Activated B cell treated with CpG ODN at 0.5 μM for 24 hours (primary cell): ENCODE measurements around the gene ALG9. TPM values are rescaled to one million over a fixed set of nuclear protein-coding genes. Genes with fewer than 3 reads are reported as not detected.

Experiments used
- ATAC-seq: fragments of 200-7000 bp; cut with Tn5 transposase; one replicate; pipeline ENCODE4 v1.10.0; 2021; ENCODE audit warnings: low read depth, mild to moderate bottlenecking, moderate library complexity
- CTCF ChIA-PET: fragments of 350-600 bp; sonication (Branson Sonifier 250); formaldehyde crosslinking; loops from one replicate; lab custom pipeline; 2021; ENCODE audit warnings: antibody characterized with exemption; lab: Charles Lee
- POLR2A ChIA-PET: fragments of 350-600 bp; sonication (Branson Sonifier 250); formaldehyde crosslinking; loops from one replicate; lab custom pipeline; 2021; ENCODE audit warnings: antibody characterized with exemption; lab: Charles Lee
- DNase-seq: peaks from one replicate; pipeline ENCODE4 v3.0.0; 2022
- H3K27ac Mint-ChIP-seq: one replicate; pipeline ENCODE4 v1.8.0; 2020; ENCODE audit warnings: mixed read lengths
- H3K27me3 Mint-ChIP-seq: one replicate; pipeline ENCODE4 v1.8.0; 2021; ENCODE audit warnings: mixed read lengths
- H3K36me3 Mint-ChIP-seq: one replicate; pipeline ENCODE4 v1.8.0; 2021; ENCODE audit warnings: low read depth, mixed read lengths
- H3K4me1 Mint-ChIP-seq: one replicate; pipeline ENCODE4 v1.8.0; 2021; ENCODE audit warnings: mixed read lengths
- H3K4me3 Mint-ChIP-seq: one replicate; pipeline ENCODE4 v1.8.0; 2020; ENCODE audit warnings: mild to moderate bottlenecking, mixed read lengths
- H3K9me3 Mint-ChIP-seq: one replicate; pipeline ENCODE4 v1.8.0; 2020; ENCODE audit warnings: mixed read lengths
- intact Hi-C: fragments of 100-400 bp; cut with micrococcal nuclease; formaldehyde crosslinking; loops from one replicate; pipeline ENCODE4 v1.15.1; 2024
- total RNA-seq: library from RNA; stranded (reverse); gene quantifications from 2 replicates; pipeline ENCODE4 v1.2.3, GENCODE V29; 2022
- TF ChIP-seq, protein P1 (sequence below): fragments of 200-600 bp; IDR thresholded peaks from one replicate; pipeline ENCODE4 v1.8.0; 2022; ENCODE audit warnings: antibody characterized with exemption, mild to moderate bottlenecking

The ALG9 gene
- total RNA-seq, 1 donor from 2014 or later = 20.1 TPM

DNA sequence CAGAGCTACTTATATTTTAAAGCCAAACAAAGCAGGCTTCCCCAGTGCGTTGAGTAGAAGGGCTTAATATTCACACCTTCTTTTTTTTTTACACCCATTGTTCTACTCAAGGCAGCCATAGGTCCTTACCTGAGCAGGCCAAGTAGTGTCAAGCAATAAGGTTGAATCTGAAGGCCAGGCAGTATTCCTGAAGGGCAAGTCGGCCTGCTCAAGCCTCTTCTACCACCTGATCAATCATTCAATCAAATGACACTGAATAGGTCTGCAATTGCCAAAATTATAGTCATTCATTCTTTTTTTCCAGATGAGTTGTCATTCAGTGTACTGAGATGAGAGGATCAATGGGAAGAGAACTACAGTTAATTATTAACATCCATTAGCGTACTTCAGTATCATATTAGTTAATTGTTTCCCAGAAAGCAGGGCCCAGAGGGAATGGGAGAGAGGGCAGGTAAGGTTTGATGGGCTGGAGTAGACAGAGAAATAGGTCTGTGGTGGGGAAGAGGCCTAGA lies 93.3 kb downstream of the ALG9 start:
- peaks cover 1% of the 10 kb centered on the region for H3K36me3 Mint-ChIP-seq
- DNase-seq (no peak), ATAC-seq (no peak)
- TF ChIP-seq, protein P1, sequence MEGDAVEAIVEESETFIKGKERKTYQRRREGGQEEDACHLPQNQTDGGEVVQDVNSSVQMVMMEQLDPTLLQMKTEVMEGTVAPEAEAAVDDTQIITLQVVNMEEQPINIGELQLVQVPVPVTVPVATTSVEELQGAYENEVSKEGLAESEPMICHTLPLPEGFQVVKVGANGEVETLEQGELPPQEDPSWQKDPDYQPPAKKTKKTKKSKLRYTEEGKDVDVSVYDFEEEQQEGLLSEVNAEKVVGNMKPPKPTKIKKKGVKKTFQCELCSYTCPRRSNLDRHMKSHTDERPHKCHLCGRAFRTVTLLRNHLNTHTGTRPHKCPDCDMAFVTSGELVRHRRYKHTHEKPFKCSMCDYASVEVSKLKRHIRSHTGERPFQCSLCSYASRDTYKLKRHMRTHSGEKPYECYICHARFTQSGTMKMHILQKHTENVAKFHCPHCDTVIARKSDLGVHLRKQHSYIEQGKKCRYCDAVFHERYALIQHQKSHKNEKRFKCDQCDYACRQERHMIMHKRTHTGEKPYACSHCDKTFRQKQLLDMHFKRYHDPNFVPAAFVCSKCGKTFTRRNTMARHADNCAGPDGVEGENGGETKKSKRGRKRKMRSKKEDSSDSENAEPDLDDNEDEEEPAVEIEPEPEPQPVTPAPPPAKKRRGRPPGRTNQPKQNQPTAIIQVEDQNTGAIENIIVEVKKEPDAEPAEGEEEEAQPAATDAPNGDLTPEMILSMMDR = no peak
- ChIA-PET CTCF (interaction anchor here (0.9 to 7.5 kb wide), 13 partner anchors 8 to 217 kb away, joined by 3 to 71 read pairs (median 11); partner anchors contain the start of genes ALG9, PPP2R1B and SIK2), POLR2A (interaction anchor here (1.4 to 3.5 kb wide), 2 partner anchors 12 to 176 kb away, joined by 3 to 29 read pairs; partner anchors contain the start of genes PPP2R1B and SIK2)
- peaks cover 23% of the 10 kb centered on the region for H3K4me1 Mint-ChIP-seq
- no peaks in the 10 kb centered on the region for H3K9me3 Mint-ChIP-seq
- H3K27ac Mint-ChIP-seq = no peak overlapping the region
- H3K4me3 Mint-ChIP-seq = no peak overlapping the region
- H3K27me3 Mint-ChIP-seq = no peaks in the 10 kb centered on the region
- intact Hi-C loops = loop anchor here (5.0 to 10.0 kb wide), 2 partner anchors 496 to 1343 kb away; no protein-coding TSS in a partner anchor

DNA sequence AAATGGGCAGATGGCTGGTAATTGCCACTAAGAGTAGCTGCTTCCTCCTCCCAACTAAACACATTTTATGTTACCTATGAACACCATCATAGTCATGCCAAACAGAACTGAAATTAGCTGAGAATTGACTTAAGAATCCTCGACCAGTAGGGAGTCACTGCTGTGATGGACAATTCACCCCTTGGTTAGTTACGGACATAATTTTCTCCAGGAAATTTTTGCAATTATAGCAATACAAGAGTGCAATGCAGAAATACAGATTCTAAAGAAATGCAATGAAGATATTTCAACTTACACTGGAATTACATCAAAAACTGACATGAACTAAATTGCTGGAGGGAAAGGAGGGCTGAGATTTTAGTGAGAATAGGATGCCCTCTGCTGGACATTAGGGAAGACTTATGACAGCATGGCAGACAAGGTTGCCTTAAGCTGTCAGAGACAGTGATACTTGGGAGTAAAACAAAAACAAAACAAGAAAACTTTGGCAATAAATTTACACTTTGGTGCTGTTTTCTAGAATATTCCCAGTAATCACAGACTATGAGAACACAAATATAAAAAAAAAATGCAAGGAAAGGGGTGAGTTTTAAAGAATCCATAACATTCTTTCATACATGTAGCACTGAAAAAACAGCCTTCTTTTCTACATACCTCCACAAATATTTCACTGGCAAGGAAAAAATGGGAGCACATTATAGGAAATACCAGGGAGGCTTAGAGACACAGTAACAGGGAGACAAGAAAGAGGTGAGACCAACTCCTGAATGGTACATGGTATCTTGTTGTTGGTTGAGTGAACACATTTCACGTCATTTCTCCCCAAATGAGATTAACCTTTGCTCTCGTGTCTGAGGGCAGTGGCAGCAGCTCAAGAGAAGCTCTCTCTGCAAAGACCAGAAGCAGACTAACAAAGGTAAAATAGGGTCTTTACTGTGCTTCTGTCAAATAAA lies 94.0 kb downstream of the ALG9 start:
- Mint-ChIP-seq H3K9me3 (no peaks in the 10 kb centered on the region), H3K27ac (peak overlapping the region; percentile 72), H3K27me3 (no peaks in the 10 kb centered on the region), H3K36me3 (no peaks in the 10 kb centered on the region), H3K4me1 (peaks cover 23% of the 10 kb centered on the region), H3K4me3 (peak overlapping the region; percentile 35)
- ATAC-seq = peak; percentile 72
- ChIA-PET CTCF (interaction anchor here (0.7 to 7.5 kb wide), 26 partner anchors 9 to 615 kb away, joined by 3 to 71 read pairs (median 6); partner anchors contain the start of genes ALG9, PPP2R1B and SIK2), POLR2A (interaction anchor here (1.3 to 3.5 kb wide), 5 partner anchors 11 to 190 kb away, joined by 3 to 29 read pairs (median 4); partner anchors contain the start of genes PPP2R1B and SIK2)
- intact Hi-C loops = loop anchor here (1.0 to 10.0 kb wide), 7 partner anchors 64 to 1343 kb away; partner anchors contain the start of gene SIK2
- DNase-seq = no peak
- TF ChIP-seq, protein P1 = no peak

- no peaks in the 10 kb centered on the region for H3K27me3 Mint-ChIP-seq
- peaks cover 23% of the 10 kb centered on the region for H3K4me1 Mint-ChIP-seq
- intact Hi-C loops = loop anchor here (1.0 to 10.0 kb wide), 8 partner anchors 10 to 1342 kb away; partner anchors contain the start of genes PPP2R1B and SIK2
- TF ChIP-seq, protein P1 = no peak
- DNase-seq (no peak), ATAC-seq (peak; percentile 96)
- no peaks in the 10 kb centered on the region for H3K9me3 Mint-ChIP-seq
- H3K36me3 Mint-ChIP-seq = no peaks in the 10 kb centered on the region
- POLR2A ChIA-PET = interaction anchor here (0.9 to 3.5 kb wide), 5 partner anchors 10 to 190 kb away, joined by 3 to 29 read pairs (median 4); partner anchors contain the start of genes ALG9 and PPP2R1B
- CTCF ChIA-PET = interaction anchor here (0.9 to 7.5 kb wide), 22 partner anchors 9 to 614 kb away, joined by 3 to 71 read pairs (median 8); partner anchors contain the start of genes PPP2R1B and SIK2
- H3K27ac Mint-ChIP-seq = peak overlapping the region; percentile 72
- peak overlapping the region; percentile 35 for H3K4me3 Mint-ChIP-seq
These were observed 94.8 kb downstream of the ALG9 start for GRCh38 chr11:111776398-111777093.

DNA sequence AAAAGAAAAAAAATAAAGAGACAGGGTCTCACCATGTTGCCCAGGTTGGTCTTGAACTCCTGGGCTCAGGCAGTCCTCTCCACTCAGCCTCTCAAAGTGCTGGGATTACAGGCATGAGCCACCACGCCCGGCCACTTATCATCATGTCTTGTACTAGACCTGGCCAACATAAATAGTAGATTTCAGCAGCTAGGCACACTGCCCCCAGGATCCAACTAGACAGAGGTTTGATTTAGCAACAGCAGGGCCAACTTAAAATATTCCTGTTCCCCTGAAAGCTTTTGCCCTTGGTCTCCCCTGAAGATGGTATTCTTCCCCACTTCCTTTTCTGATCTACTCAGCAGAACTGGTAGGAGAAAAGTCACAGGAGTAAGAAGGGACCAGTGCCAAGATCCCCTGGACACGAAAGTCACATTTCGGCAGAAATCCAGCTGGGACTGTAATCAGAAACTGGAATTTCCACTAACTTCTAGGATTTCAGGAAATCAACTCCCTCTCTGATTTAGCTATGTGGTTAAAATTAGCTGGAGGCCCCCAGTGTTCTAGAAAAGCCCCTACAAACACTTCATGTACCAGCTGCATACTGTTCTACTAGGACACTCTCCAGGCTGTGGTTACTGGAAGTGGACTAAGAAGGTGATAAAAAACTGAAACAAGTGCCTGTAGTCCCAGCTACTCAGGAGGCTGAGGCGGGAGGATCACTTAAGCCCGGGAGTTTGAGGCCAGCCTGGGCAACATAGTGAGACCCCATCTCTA lies 96.2 kb downstream of the ALG9 start:
- intact Hi-C loops = loop anchor here (5.0 to 10.0 kb wide), 2 partner anchors 493 to 1340 kb away; no protein-coding TSS in a partner anchor
- ATAC-seq (no peak), DNase-seq (no peak)
- no peaks in the 10 kb centered on the region for H3K27me3 Mint-ChIP-seq
- no peak overlapping the region for H3K4me3 Mint-ChIP-seq
- no peak overlapping the region for H3K27ac Mint-ChIP-seq
- ChIA-PET CTCF (interaction anchor here (2.9 to 7.5 kb wide), 5 partner anchors 9 to 208 kb away, joined by 22 to 71 read pairs (median 35); partner anchors contain the start of genes PPP2R1B and SIK2), POLR2A (interaction anchor here (0.8 to 3.5 kb wide), 2 partner anchors 9 to 172 kb away, joined by 3 to 29 read pairs; partner anchors contain the start of genes PPP2R1B and SIK2)
- TF ChIP-seq, protein P1 = no peak
- peaks cover 23% of the 10 kb centered on the region for H3K4me1 Mint-ChIP-seq
- H3K36me3 Mint-ChIP-seq = no peaks in the 10 kb centered on the region
- H3K9me3 Mint-ChIP-seq = no peaks in the 10 kb centered on the region
